Fibroblast of skin of back (primary cell): ENCODE data around the gene ALB.

Experiments used
- DNase-seq: peaks from one replicate; pipeline ENCODE4 v3.0.0-alpha.2; 2013

ALB gene

DNA sequence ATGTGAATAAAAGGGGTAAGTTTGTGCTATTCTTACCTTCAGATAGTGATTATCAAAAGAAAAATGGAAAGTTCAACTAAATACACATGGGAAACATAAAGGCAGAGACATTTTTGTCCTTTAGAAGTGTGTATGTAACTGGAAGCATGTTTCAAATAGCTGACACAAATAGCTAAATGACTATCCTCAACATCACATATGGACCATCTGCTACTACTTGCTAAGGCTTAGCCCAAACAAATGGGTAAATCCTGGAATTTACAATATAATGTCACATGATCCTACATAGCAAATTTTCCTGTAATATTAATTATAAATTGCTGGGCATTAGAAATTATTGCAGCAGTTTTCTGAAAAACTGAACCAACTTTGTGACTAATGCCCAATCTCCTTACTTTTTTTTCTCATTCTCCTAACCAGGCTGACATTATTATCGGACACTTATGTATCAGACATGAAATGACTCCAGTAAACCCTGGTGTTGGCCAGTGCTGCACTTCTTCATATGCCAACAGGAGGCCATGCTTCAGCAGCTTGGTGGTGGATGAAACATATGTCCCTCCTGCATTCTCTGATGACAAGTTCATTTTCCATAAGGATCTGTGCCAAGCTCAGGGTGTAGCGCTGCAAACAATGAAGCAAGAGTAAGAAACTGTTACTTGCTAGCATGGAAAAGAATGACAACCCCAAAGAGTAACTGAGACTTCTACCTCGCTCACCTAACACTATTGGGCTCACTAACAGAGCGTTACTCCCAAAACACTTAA is 48.1 kb downstream of the ALB start:
- no peak for DNase-seq

DNA sequence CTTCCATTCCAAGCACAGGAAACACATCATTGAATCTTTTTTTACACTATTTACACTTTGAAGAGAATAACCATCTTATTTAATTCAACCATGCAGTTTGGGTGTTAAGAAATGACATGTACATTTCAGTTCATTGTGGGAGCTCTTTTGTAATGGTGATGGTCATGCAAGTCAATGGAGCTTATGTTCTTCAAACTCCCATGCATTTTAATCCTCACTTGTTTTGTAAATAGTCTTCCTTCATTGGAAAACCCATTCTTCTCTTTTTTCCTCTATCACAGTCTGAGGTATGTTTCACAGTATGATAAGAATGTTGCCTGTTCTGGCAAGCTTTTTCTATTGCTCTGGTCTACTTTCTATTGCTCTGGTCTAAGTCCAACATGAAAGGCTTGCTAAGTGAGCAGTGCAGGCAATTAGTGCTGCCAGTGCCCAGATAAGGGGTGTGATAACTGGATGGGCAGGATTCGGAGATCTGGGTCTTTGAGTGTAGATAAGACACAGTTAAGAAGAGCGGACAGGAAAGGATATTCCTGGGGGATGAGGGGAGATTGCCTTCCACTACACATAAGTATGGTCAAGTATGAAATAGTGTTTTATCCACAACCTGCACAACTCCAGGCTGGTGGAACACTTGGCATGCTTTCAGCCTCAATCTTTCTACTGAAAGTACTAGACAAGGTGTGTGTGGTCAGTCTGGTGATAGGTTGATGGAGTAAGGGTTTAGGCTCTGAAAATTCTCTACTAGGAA is 49.0 kb downstream of the ALB start:
- no peak for DNase-seq

DNA sequence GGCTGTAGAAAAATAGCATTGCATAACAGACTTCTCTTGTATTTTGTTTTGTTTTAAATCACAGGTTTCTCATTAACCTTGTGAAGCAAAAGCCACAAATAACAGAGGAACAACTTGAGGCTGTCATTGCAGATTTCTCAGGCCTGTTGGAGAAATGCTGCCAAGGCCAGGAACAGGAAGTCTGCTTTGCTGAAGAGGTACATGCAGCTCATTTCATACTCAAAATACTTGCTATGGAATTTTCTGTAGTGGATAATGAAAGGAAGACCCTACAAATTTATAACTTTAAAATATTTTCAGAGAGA is 49.6 kb downstream of the ALB start:
- no peak for DNase-seq

DNA sequence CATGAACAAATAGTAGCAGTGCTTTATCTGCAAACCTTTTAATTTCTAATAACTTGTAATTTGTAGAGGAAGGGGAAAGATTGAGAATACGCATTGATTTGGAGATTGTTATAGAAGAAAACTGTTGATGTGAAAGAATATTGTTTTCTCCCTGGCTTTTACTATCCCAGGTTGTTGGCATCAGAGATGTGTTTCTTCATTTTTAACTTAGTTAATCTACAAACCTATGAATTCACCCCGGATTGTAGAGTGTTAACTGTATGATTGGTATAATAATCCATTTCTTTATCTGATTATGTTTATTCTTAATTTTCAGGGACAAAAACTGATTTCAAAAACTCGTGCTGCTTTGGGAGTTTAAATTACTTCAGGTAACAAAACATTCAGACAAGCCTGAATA is 50.8 kb downstream of the ALB start:
- no peak for DNase-seq

DNA sequence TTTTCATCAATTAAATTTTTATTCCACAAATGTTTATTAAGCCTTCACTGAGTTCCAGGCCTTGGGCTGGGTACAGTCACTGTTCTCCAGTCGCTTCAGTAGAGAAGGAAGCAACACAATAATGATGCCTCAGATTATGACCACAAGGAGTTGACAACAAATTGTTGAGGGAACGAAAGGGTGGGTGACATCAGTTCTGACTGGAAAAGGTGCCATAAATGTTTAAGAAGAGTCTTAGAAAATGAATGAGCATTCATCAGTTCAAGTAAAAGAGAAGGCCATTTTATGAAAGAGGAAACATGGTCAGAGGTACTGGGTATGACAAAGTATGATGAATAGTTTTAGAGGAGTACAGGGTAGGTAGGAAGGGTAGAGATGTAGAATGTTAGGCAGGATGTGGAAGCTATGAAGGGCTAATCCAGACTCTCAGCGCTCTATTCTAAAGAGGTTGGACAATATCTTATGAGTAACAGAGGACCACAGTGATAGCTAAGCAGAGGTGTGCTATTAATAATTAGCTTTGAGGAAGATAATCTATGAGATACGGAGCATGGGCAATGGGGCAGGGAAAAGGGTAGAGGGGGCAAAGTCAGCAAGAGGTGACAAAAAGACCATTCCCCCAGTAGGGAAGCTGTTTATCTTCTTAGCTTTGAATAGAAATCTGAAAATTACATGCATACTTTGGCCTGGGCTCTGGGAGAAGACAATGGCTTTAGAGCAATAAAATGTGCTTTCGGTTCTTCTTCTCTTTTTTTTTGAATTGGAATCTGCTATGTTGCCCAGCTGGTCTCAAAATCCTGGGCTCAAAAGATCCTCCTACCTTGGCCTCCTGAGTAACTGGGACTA is 52.3 kb downstream of the ALB start:
- DNase-seq, result no peak

DNA sequence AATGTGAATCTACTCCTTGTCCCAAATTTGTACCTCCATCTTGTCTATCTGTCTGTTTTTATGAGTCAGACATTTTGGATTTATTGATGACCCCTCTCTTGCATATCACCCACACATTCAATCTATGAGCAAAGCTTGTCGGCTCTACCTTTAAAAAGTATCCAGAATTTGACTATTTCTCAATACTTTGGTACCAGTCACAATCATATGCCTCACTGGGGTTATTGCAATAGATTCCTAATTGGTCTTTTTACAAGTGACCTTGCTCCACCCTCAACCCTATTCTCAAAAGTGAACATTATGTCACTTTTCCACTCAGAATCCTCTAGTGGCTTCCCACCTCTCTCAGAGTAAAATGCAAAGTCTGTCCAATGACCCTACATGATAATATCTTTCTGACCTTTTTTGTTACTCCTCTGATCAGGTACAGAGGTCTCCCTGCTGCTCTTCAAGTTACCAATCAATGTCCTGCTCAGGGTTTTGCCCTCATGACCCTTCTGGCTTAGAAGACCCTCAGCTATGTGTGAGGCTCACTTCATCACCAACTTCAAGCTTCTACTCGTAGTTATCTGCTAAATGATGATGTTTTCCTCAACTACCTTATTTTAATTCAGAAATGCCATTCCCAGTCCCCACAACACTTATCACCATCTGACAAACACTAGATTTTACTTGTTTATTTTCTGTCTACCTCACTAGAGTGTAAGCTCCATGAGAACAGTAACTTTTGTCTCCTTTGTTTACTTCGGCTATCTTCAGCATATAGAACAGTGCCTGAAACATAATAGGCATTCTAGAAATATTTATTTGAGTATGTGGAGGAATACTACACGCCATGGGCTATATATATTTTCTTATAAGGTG is 54.3 kb downstream of the ALB start:
- DNase-seq, result no peak

DNA sequence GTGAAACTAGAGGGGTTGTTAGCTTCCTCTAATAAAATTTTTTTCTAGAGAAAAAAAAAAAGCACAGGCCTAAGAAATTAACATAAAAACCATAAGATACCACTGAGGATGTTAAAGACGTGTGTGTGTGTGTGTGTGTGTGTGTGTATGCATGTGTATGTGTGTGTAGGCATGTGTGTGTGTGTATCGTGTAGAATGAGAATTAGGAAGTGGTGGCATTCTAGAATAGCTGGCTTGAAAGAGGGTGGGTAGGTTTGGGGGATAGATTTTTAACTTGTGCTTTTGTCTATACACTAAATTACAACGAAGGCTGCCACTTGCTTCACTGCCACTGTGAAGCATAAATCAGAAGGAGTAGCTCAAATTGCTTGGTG is 54.9 kb downstream of the ALB start:
- no peak for DNase-seq

DNA sequence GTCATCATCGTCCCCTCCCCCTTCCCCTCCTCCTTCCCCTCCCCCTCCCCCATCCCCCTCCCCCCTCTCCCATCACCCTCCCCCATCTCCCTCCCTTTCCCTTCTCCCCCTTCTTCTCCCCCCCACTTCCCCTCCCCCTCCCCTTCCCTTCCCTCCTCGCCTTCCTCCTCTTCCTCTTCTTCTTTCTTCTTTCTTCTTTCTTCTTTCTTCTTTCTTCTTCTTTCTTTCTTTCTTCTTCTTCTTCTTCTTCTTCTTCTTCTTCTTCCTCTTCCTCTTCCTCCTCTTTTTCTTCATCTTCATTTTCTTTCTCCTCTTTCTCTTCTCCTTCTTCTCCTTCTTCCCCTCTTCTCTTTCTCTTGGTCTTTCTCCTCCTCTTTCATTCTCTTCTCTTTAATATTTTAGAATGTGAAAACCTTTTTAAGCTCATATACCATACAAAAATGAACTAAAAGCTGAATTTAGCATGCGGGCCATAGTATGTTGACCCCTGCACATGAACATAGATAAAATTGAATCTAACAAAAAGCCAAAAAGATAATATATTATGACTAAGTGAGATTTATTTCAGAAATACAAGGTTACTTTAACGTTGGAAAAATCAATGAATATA is 56.9 kb downstream of the ALB start:
- no peak for DNase-seq

DNA sequence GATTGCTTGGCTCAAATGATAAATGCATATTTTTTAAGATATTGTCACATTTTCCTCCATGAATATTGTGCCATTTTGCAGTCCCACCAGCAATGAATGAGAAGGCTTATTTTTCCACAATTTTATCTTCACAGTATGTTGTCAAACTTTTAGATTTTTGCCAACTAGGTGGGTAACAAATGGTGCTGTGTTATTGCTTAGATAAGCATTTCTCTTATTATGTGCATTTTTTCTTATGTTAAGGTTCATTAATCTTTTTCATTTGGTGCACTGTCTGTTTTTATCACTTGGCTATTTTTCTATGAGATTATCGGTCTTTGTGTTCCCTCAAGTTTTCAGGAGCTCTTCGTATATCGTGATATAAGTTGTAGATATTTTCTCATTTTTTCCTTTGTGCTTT is 64.1 kb downstream of the ALB start:
- no peak for DNase-seq

DNA sequence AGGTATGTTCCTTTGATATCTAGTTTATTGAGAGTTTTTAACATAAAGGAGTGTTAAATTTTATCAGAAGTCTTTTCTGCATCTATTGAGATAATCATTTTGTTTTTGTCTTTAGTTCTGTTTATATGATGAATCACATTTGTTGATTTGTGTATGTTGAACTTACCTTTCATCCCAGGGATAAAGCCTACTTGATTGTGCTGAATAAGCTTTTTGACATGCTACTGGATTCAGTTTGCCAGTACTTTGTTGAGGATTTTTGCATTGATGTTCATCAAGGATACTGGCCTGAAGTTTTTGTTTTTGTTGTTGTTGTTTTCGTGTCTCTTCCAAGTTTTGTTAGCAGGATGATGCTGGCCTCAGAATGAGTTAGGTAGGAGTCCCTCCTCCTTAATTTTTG is 66.6 kb downstream of the ALB start:
- no peak for DNase-seq
